Ovary (tissue), 9 donors: ENCODE results near the gene EFCAB13. TPM values are rescaled to one million over a fixed set of nuclear protein-coding genes. Genes with fewer than 3 reads are reported as not detected.

Source experiments
- DNase-seq, 5 donors: peaks; one replicate each; pipeline ENCODE4 v3.0.0-alpha.2; 2019 to 2020
- H3K27ac ChIP-seq, 2 donors: fragments of 200-600 bp; one replicate each; pipeline versions ENCODE4 v1.5.1 to v1.8.0; 2019 to 2022
- H3K27me3 ChIP-seq: fragments of 200-600 bp; one replicate; pipeline ENCODE4 v1.8.0; 2022
- H3K36me3 ChIP-seq: fragments of 200-600 bp; sonication (generic); one replicate; pipeline ENCODE4 v1.5.1; 2019
- H3K4me1 ChIP-seq: one replicate; pipeline ENCODE4 v1.8.1; 2013; ENCODE audit warnings: mild to moderate bottlenecking, moderate library complexity; ENCODE audit not compliant: insufficient read depth
- H3K4me3 ChIP-seq: fragments of 200-600 bp; sonication (generic); one replicate; pipeline ENCODE4 v1.5.1; 2017
- H3K9me3 ChIP-seq, 2 donors: fragments of 200-600 bp in 1 of 2; sonication (generic) in 1 of 2; one replicate each; pipeline versions ENCODE4 v1.5.1 to v1.8.1; 2013 to 2019; ENCODE audit warnings: mild to moderate bottlenecking in 1 of 2, moderate library complexity in 1 of 2
- CTCF ChIP-seq, 3 donors: fragments of 450-650 bp in 2 of 3; fragments of 200-600 bp in 1 of 3; IDR thresholded peaks; one replicate each; pipeline versions ENCODE4 v1.5.1 to v1.8.0; 2016 to 2022; ENCODE audit warnings: antibody characterized with exemption in 3 of 3, mild to moderate bottlenecking in 1 of 3
- EP300 ChIP-seq: sonication (generic); formaldehyde crosslinking; IDR thresholded peaks from one replicate; pipeline ENCODE4 v1.6.1; 2017; ENCODE audit warnings: antibody characterized with exemption
- POLR2A ChIP-seq: fragments of 450-650 bp; IDR thresholded peaks from one replicate; pipeline ENCODE4 v1.6.1; 2017; ENCODE audit warnings: antibody characterized with exemption, mild to moderate bottlenecking, moderate library complexity
- WGBS, 3 donors: extraction: QIAGEN DNeasy Blood & Tissue Kit in 1 of 3; methylation state at CpG; one replicate each; pipeline versions ENCODE4 v1.1.5 to v1.1.7; 2013 to 2017; 5-methylcytosine and 5-hydroxymethylcytosine counted together
- intact Hi-C, 4 donors: fragments of 100-400 bp; cut with DNase I; formaldehyde crosslinking; loops; one replicate each; pipeline versions ENCODE4 v1.11.0 to v1.15.1; 2022 to 2023
- polyA plus RNA-seq, 2 donors: library from polyadenylated mRNA; stranded (reverse); fragments of 200-250 nt in 1 of 2; fragments of 350-450 nt in 1 of 2; fragmentation: Illumina TruSeq in 1 of 2; extraction: RNeasy Lipid Tissue Mini Kit (QIAGEN cat#74804) in 1 of 2; gene quantifications; one replicate each; pipeline ENCODE4 v1.2.3, GENCODE V29; 2013 to 2014
- total RNA-seq, 7 donors: library from RNA; depleted of rRNA in 2 of 7; stranded (reverse); fragments of >200 nt in 2 of 7; fragmentation: NEBNext Ultra II Directional in 3 of 7; extraction: Animal tissue kit (Norgen Biotek cat#: 25700) in 3 of 7; gene quantifications; one replicate each; pipeline versions ENCODE4 v1.1.0 to v1.2.4, GENCODE V29; 2016 to 2023
- donor health status: DM: no; HTN: no; CAD: no; lungs with moderate emphysema.
- donor health status: DM: no; HTN: no; CAD: no.
- donor health status: Bipolar disorder and iron deficiency.
- donor health status: DM: yes; HTN: yes; CAD: no.
- donor health status: DM: no; HTN: no; CAD: no.
- donor health status: DM: yes; HTN: yes; CAD: no.

EFCAB13 gene
- total and polyA plus RNA-seq, 9 donors: 3.2 to 11.5 (median 9.1) TPM

GRCh38 chr17:47320879-47321502 lies 2.8 kb upstream of the EFCAB13 start:
- H3K27me3 ChIP-seq: no peaks in the 10 kb centered on the region
- no peak overlapping the region for H3K27ac ChIP-seq
- TF ChIP-seq POLR2A: no peak
- TF ChIP-seq CTCF (IDR thresholded peaks at IDR 0.05): no peak
- no peak for TF ChIP-seq EP300
- H3K9me3 ChIP-seq: no peaks in the 10 kb centered on the region
- no peaks in the 10 kb centered on the region for H3K4me1 ChIP-seq
- intact Hi-C loops: loop anchor here in 1 of 4 donors (5.0 kb wide), 1 partner anchor 94 kb away; no protein-coding TSS in a partner anchor
- no peak for DNase-seq
- WGBS, 3 donors: 75 to 87% (median 75%) methylated on average over 5 of the region's 5 CpGs
- H3K4me3 ChIP-seq: no peak overlapping the region
- H3K36me3 ChIP-seq: no peaks in the 10 kb centered on the region

GRCh38 chr17:47324224-47325020 lies 667 bp downstream of the EFCAB13 start:
- intact Hi-C loops: loop anchor here in 1 of 4 donors (5.0 kb wide), 1 partner anchor 97 kb away; no protein-coding TSS in a partner anchor
- Histone ChIP-seq H3K36me3 (no peaks in the 10 kb centered on the region), H3K27me3 (no peaks in the 10 kb centered on the region), H3K4me1 (no peaks in the 10 kb centered on the region), H3K9me3 (no peaks in the 10 kb centered on the region), H3K4me3 (peak overlapping the region; percentile 70), H3K27ac (peak overlapping the region; percentile 70 to 74)
- TF ChIP-seq EP300: no peak
- TF ChIP-seq POLR2A: no peak
- TF ChIP-seq CTCF (IDR thresholded peaks at IDR 0.05): no peak
- DNase-seq: peak; percentile 36 to 74 (median 54)
- WGBS, 3 donors: 11 to 29% (median 16%) methylated on average over 28 of the region's 28 CpGs

- Histone ChIP-seq H3K9me3 (no peaks in the 10 kb centered on the region), H3K27ac (no peak overlapping the region), H3K4me3 (no peak overlapping the region), H3K27me3 (no peaks in the 10 kb centered on the region), H3K4me1 (no peaks in the 10 kb centered on the region), H3K36me3 (no peaks in the 10 kb centered on the region)
- intact Hi-C loops: no loop called here
- no peak for TF ChIP-seq POLR2A
- DNase-seq: no peak
- 89 to 100% (median 98%) methylated on average over 1 of the region's 1 CpG for WGBS, 3 donors
Measured at GRCh38 chr17:47325176-47325575, 1.4 kb downstream of the EFCAB13 start.

- Histone ChIP-seq H3K9me3 (no peaks in the 10 kb centered on the region), H3K27me3 (no peaks in the 10 kb centered on the region), H3K27ac (no peak overlapping the region), H3K36me3 (no peaks in the 10 kb centered on the region), H3K4me1 (no peaks in the 10 kb centered on the region), H3K4me3 (no peak overlapping the region)
- WGBS, 3 donors: 98 to 99% (median 98%) methylated on average over 2 of the region's 2 CpGs
- no peak for DNase-seq
- intact Hi-C loops: no loop called here
- no peak for TF ChIP-seq CTCF (IDR thresholded peaks at IDR 0.05)
- TF ChIP-seq EP300: no peak
- TF ChIP-seq POLR2A: no peak
Measured at GRCh38 chr17:47330548-47330947, 6.8 kb downstream of the EFCAB13 start.

GRCh38 chr17:47332287-47332686 lies 8.5 kb downstream of the EFCAB13 start:
- no peaks in the 10 kb centered on the region for H3K36me3 ChIP-seq

More at GRCh38 chr17:47332287-47332686, 8.5 kb downstream of the EFCAB13 start:
- Histone ChIP-seq H3K27me3 (no peaks in the 10 kb centered on the region), H3K27ac (no peak overlapping the region), H3K9me3 (no peaks in the 10 kb centered on the region), H3K4me3 (no peak overlapping the region), H3K4me1 (no peaks in the 10 kb centered on the region)
- TF ChIP-seq EP300: no peak
- no peak for TF ChIP-seq CTCF (IDR thresholded peaks at IDR 0.05)
- TF ChIP-seq POLR2A: no peak
- no peak for DNase-seq
- intact Hi-C loops: no loop called here
